ENCODE results near the gene GHR. TPM values are rescaled to one million over a fixed set of nuclear protein-coding genes. Genes with fewer than 3 reads are reported as not detected.
"Not testable (repeated sequence)": the region's sequence is repeated elsewhere in the genome, so short reads cannot be mapped to it uniquely, and the experiment has no call there.

GHR gene
- total RNA-seq, 1 donor from 2014 or later, result 5.4 TPM

DNA sequence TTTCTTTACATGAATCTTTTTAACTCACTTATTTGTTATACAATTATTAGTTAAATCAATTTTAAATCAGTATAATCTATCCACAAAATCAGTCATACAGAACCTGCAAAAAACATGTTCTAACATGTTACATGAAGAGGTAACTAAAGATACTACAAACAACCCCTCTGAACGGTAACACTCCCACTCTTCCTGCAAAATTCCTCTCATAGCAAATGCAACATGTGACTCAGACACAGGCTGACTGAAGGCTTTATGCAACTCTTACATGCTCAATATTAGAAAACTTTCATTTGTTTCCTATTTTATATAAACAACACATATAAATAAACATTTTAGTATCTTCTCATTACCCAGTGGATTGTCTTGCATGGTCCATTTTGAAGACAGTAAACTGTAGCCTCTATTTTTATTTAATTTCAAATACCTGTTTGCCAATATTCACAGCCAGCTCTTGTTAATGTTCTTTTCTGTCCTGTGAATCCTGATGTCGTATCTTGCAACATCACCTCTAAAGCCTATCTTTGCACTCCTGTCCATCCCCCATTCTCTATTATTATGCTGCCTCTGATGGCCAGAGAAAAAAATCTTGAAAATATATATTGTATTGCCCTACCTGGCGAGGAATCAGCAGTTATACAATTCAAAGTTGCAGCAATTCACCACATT is 232.9 kb downstream of the GHR start:
- no peak for DNase-seq (ENCODE audit: low spot score)
- H3K36me3 Mint-ChIP-seq (ENCODE audit: low read depth), result no peaks in the 10 kb centered on the region
- H3K4me3 Mint-ChIP-seq (ENCODE audit: unreplicated experiment), result no peak overlapping the region
- TF ChIP-seq, protein P1, sequence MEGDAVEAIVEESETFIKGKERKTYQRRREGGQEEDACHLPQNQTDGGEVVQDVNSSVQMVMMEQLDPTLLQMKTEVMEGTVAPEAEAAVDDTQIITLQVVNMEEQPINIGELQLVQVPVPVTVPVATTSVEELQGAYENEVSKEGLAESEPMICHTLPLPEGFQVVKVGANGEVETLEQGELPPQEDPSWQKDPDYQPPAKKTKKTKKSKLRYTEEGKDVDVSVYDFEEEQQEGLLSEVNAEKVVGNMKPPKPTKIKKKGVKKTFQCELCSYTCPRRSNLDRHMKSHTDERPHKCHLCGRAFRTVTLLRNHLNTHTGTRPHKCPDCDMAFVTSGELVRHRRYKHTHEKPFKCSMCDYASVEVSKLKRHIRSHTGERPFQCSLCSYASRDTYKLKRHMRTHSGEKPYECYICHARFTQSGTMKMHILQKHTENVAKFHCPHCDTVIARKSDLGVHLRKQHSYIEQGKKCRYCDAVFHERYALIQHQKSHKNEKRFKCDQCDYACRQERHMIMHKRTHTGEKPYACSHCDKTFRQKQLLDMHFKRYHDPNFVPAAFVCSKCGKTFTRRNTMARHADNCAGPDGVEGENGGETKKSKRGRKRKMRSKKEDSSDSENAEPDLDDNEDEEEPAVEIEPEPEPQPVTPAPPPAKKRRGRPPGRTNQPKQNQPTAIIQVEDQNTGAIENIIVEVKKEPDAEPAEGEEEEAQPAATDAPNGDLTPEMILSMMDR (IDR thresholded peaks at IDR 0.05), result no peak
- H3K27me3 Mint-ChIP-seq (ENCODE audit: low read depth), result peaks cover 3% of the 10 kb centered on the region
- peaks cover 11% of the 10 kb centered on the region for H3K4me1 Mint-ChIP-seq (ENCODE audit: low read depth)
- H3K27ac Mint-ChIP-seq (ENCODE audit: unreplicated experiment), result no peak overlapping the region
- H3K9me3 Mint-ChIP-seq (ENCODE audit: low read depth), result peaks cover 5% of the 10 kb centered on the region

DNA sequence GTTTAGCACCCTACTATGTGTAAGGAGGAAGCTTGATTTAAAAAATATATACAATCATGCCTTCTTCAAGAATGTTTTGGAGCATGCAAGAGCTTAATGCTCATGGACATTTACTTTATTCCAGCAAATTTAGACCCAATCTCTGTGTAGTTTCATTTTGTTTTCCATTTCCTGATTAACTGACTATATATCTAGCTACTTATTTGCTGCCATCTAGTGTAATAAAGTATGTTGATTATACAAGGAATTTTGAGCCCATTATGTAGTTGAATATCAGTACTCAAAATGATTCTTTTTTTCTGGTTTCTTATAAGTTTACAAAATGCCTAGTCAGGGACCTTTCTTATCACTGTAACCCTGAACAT is 233.4 kb downstream of the GHR start:
- DNase-seq (ENCODE audit: low spot score), result no peak
- TF ChIP-seq, protein P1 (IDR thresholded peaks at IDR 0.05), result peak; percentile 77
- H3K4me1 Mint-ChIP-seq (ENCODE audit: low read depth), result peaks cover 11% of the 10 kb centered on the region

DNA sequence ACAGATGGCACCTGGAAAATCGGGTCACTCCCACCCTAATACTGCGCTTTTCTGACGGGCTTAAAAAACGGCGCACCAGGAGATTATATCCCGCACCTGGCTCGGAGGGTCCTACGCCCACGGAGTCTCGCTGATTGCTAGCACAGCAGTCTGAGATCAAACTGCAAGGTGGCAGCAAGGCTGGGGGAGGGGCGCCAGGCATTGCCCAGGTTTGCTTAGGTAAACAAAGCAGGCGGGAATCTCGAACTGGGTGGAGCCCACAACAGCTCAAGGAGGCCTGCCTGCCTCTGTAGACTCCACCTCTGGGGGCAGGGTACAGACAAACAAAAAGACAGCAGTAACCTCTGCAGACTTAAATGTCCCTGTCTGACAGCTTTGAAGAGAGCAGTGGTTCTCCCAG is 236.6 kb downstream of the GHR start:
- not testable (repeated sequence) for DNase-seq (ENCODE audit: low spot score); H3K27me3 Mint-ChIP-seq (ENCODE audit: low read depth); H3K27ac Mint-ChIP-seq (ENCODE audit: unreplicated experiment); H3K36me3 Mint-ChIP-seq (ENCODE audit: low read depth); H3K4me3 Mint-ChIP-seq (ENCODE audit: unreplicated experiment)
- peaks cover 12% of the 10 kb centered on the region for H3K9me3 Mint-ChIP-seq (ENCODE audit: low read depth)
- peaks cover 11% of the 10 kb centered on the region for H3K4me1 Mint-ChIP-seq (ENCODE audit: low read depth)

More for the DNA sequence above, 233.4 kb downstream of the GHR start:
- H3K4me3 Mint-ChIP-seq (ENCODE audit: unreplicated experiment), result no peak overlapping the region
- peaks cover 3% of the 10 kb centered on the region for H3K27me3 Mint-ChIP-seq (ENCODE audit: low read depth)
- peaks cover 6% of the 10 kb centered on the region for H3K9me3 Mint-ChIP-seq (ENCODE audit: low read depth)
- H3K27ac Mint-ChIP-seq (ENCODE audit: unreplicated experiment), result no peak overlapping the region
- H3K36me3 Mint-ChIP-seq (ENCODE audit: low read depth), result no peaks in the 10 kb centered on the region

DNA sequence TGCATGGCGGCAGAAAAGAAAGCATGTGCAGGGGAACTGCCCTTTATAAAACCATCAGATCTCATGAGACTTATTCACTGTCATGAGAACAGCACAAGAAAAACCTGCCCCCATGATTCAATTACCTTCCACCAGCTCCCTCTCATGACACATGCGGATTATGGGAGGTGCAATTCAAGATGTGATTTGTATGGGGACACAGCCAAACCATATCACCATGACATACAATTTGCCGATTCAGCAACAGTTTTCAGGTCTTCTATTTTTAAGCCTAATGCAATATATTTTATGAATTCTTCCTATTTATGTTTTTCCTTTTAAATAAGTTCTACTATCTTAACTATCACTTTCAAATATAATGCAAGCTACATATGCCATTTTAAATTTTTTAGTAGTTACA is 242.6 kb downstream of the GHR start:
- Mint-ChIP-seq H3K27me3 (ENCODE audit: low read depth) (no peaks in the 10 kb centered on the region), H3K4me3 (ENCODE audit: unreplicated experiment) (no peak overlapping the region), H3K36me3 (ENCODE audit: low read depth) (peaks cover 2% of the 10 kb centered on the region), H3K27ac (ENCODE audit: unreplicated experiment) (no peak overlapping the region), H3K4me1 (ENCODE audit: low read depth) (no peaks in the 10 kb centered on the region), H3K9me3 (ENCODE audit: low read depth) (peaks cover 21% of the 10 kb centered on the region)
- no peak for DNase-seq (ENCODE audit: low spot score)
- TF ChIP-seq, protein P1 (IDR thresholded peaks at IDR 0.05), result no peak

DNA sequence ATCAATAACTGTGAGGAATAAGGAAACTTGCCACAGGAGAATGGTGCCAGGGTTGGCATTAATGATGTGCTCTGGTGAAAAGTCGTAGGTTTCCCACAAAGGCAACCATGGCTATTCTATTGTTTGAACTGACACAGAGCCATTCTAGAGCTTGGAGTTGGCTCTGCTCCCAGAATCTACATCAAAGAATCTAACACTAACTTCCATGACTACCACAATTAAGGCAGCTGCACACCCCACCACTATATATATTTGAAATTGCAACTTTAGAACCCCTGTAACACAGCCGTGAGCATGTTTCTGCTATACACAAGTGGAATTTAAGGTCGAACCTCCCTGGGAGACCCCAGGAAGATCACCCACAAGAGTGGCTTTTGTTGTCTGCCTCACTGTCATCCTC is 243.6 kb downstream of the GHR start:
- DNase-seq (ENCODE audit: low spot score), result no peak
- no peak overlapping the region for H3K27ac Mint-ChIP-seq (ENCODE audit: unreplicated experiment)

More for the DNA sequence above, 243.6 kb downstream of the GHR start:
- peaks cover 2% of the 10 kb centered on the region for H3K36me3 Mint-ChIP-seq (ENCODE audit: low read depth)
- H3K4me3 Mint-ChIP-seq (ENCODE audit: unreplicated experiment), result no peak overlapping the region
- no peaks in the 10 kb centered on the region for H3K4me1 Mint-ChIP-seq (ENCODE audit: low read depth)
- no peaks in the 10 kb centered on the region for H3K27me3 Mint-ChIP-seq (ENCODE audit: low read depth)
- TF ChIP-seq, protein P1 (IDR thresholded peaks at IDR 0.05), result no peak
- peaks cover 21% of the 10 kb centered on the region for H3K9me3 Mint-ChIP-seq (ENCODE audit: low read depth)
